ENCODE data around the gene FBL.
"Not testable (repeated sequence)": the region's sequence is repeated elsewhere in the genome, so short reads cannot be mapped to it uniquely, and the experiment has no call there.

GRCh38 chr19:39814111-39814510 lies 32.1 kb downstream of the FBL start:
- TF ChIP-seq CTCF, EP300 (IDR thresholded peaks at IDR 0.05): not testable (repeated sequence)

Data from ovary (tissue), 3 donors.